Activated T-cell treated with anti-CD3 and anti-CD28 coated beads for 24 hours (primary cell): ENCODE measurements around the gene ITPKA.

ENCODE experiments used
- DNase-seq: peaks from one replicate; pipeline ENCODE4 v3.0.0-alpha.2; 2020; ENCODE audit warnings: low read depth

Gene ITPKA

DNA sequence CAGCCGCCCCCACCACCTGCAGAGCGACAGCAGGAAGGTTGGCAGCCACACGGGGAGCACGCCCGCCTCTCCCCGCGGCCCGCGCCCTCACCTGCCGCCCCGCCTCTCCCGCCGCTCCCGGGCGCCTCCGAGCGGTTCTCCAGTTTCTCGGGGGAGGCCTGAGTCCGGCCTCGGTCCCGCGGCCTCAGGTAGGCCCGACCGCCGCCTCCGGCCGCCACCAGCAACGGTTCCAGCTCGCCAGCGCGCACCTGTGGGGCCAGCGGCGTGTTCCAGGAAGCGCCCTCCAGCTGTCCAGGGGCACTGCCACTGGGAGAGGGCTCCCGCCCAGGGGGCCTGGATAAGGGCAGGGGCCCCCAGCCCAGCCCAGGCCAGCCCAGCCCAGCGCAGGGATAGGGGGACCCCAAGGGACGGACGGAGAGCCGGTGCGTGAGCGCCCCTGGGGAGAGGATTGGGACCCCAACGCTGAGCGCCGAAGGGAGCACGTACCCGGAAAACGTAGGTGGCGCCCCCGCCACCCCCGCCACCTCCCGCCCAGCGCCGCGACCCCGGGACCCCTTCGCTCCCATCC, 17.7 kb downstream of the ITPKA start:
- DNase-seq, result no peak

DNA sequence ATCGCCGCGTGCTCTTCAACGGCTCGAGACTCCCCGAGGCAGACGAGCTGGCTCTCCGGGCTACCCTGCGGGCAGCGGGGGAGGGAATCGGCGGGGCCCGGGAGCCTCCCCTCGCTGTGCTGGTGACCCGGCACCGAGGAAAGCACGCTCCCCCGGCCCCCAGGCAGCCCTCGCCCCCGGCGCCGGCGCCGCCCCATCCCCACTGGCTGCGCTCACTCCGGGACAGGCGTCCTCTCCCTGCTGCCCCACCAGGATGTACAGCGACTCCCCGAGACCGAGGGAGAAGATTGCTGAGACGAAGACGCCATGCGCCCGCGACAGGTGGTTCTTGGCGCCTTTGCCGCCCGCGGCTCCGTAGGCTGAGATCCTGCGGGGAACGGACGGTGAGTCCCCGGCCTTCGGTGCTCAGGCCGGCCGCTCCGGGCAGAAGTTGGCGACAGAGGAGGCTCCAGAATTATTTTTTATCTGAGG, 18.3 kb downstream of the ITPKA start:
- DNase-seq, result no peak

DNA sequence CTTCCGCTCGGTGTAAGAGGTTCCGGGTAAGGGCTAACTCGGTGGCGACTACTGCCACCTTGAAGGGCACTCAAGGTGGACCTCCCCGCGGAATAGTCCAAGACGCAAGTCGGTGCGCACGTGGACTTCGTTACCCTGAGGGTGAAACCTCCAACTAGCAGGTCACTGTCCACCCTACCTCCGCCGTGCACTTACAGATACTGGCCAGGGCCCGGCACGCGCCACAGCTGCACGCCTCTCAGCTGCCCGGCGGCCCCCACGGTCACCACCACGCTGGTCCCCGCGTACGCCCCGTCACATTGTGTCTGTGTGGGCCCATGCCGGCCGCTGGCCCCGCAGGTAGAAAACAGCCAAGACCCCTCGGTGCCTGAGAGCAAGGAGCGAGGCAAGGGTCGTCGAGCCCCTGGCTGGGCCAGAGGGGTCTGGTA, 18.9 kb downstream of the ITPKA start:
- no peak for DNase-seq

DNA sequence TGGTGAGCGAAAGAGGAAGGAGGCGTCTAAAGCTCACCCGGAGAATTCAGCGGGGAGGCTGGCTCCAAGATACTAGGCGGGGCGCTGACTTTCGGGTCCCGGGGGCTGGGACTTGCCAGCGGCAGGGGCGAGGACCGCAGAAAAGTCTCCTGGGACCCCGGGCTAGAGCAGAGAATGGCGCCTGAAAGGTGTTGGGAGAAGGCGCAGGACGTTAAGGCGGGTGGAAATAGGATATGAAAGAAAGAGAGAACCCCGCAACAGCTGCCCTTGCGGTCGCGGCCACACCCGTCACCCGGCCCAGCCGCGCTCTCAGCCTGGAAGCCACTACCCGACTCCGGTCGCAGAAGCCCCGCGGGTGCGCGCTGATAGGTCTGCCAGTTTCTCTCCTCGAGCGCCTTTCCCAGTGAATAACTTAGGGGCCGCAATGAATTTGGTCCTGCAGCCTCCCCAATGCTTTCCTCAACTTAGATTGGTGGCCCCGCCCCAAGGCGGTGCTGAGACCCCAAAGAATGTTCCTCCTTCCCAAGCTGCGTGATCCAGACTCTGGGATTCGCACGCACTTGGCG, 19.3 kb downstream of the ITPKA start:
- no peak for DNase-seq

DNA sequence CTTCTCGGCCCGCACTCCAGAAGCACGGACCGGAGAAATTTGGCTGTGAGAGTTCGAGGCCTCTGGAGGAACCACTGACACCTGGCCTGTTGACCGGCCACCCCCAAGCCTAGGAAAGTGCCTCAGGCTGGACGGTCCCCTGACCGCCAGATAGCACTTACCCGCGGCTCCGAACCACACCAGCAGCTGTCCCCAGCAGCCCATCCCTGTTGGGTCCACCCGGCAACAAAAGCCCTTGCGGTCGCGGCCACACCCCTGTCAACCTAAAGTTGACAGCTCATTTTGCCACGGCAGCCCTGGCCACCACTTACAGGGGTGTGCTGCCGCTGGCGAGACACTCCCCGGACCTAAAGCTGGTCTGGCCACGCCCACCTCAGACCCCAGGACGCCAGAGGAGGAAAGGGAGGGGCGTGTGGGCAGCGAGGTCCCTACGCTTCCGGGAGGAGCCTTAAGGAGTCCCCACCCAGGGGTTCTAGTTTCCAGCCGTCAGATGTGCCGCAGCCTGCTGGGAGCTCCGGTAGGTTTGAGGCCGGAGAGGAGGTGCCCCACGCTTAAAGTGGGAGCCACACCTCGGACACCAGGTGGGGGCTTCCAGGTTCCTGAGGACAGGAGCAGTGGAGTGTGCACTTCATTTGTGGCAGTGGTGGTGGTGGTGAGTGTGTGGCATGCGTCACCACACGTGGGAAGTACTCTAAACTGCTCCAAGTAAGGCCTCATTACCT, 20.0 kb downstream of the ITPKA start, which contains the start of gene LTK:
Gene LTK (minus strand): TSS at position 322 of the 722 bp plus-strand sequence. CDS start 118 bp downstream, at position 204.
- no peak for DNase-seq

DNA sequence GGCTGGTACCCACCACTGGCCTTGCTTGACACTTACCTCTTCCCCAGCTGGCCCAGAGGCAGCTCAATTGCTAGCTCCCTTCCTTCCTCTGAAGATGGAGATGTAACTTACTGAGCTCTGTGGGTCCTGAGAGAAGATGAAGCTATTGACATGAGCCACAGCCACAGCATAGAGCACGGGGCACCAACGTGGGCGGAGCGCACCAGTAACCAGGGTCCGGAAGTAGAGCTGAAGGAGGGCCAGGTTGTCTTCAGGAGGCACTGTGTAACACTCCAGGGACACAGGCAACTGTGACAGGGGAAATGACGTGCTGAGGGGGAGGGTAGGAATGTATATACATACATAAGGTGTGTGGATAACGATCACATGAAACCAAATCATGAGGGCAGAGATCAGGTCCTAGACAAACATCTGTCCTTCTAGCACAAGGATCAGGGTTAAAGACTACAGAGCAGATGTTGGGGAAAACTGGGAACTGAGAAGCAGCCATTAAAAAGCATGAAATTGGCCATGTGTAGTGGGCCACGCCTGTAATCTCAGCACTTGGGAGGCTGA, 24.3 kb downstream of the ITPKA start:
- no peak for DNase-seq

DNA sequence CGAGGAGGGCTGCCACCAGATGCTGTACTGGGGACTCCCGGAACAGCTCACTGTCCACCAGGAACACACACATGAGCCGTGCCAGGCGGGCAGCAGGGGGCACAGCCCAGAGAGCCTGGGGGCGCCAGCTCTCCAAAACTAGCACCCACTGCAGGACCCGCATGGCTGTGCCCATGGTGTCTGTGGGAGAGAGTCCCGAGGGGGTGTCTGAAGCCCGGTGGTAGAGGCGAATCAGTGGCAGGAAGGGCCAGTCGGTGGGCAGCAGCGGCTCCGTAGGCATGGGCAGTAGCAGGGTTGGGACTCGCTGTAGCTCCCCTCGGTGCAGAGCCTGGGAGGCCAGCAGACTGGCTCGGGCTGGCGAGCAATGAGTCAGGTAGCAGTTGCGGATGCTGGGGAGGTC, 27.0 kb downstream of the ITPKA start:
- DNase-seq, result no peak

DNA sequence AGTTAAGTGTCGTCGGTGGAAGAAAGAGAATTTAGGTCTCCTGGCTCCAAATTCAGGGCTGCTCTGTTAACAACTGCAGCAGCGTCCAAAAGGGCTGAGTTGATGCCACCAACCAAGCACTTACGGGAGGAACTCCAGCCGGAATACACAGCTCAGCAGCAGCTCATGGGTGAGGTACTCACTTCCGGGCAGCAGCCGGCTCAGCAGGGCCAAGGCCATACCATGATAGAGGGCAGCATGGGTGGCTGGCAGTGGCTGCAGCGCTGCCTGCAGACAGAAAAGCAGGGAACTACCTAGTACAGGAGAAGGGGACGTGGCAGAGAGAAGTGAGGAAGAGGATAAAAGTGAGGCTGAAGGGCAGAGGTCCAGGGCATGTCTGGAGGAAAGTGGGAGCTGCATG, 27.9 kb downstream of the ITPKA start:
- no peak for DNase-seq

DNA sequence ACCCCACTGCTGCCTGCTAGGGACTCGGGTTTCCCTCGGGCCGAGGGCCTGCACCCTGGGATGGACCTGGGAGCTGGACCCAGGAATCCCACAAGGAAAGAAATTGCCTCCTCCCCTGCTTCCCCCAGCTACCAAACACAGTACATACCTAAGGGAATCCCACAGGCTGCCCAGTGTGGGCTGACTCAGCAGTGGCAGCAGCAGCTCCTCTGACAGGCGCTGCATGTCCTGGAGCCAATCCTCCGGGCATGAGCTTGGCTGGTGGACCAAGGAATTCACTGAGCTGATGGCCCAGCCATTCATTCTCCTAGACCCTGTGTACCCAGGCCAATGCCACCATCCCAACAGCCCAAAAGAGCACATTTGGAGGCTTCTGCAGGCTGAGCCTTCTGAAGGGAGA, 29.4 kb downstream of the ITPKA start:
- DNase-seq, result no peak

DNA sequence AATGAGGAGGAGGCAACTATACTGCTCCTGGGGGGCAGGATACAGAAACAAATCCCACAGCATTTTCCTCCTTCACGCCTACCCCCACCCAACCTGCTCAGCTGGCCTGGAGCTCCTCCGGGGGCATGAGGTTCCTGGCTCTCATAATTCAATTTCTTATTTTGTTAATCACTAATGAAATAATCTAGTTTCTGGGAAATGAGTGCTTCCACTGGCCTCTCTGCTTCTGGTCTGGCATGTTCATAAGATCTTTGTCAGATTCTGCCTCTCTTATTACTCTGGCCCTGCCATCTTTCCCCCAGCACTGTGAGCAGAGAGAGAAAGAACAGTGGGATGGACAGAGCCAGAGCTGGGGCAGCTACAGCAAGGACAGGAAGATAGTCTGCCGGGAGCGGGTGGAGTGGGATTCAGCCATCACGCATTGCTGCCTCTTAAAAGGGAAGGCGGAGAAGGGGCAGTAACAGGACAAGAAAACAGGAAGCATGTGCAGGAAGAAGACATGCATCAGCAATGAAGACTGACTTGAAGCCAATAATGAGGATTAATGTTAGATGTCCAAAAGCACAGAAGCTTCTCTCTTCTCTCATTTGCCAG, 36.8 kb downstream of the ITPKA start:
- no peak for DNase-seq

DNA sequence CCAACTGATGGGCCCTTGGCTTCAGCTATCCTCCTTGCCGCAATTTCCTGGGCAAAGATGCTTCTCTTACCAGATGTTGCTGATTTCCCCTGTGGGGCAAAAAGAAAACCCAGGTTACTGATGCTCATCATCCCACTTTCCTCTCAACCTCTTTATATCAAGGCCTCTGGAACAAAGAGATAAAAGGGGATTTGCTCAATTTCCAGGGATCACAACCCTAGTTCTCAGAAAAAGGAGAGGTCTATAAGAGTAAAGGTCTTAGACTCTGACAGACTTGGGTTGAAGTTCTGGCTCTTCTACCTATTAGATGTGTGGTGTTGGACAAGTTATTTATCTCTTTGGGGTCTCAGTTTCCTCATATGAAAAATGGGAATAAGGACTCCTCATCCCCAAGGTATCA, 41.9 kb downstream of the ITPKA start:
- no peak for DNase-seq

DNA sequence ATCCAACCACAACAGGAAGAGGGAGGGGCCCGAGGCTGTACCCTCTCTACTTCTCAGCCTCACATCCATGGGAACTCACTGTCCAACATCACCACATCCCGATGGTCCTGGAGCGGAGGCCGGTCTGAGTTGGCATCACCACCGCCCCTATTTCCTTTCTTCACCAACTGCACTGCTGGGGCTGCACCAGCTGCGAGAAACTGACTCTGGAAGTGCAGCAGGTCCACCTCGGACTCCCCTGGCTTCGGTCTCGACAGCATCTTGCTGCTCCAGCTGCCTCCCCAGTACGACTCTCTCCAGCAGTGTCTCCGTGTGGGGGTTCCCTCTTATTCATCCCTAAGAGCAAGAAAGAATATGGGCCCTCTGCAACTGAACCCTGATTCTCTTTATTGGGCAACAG, 43.2 kb downstream of the ITPKA start:
- no peak for DNase-seq

DNA sequence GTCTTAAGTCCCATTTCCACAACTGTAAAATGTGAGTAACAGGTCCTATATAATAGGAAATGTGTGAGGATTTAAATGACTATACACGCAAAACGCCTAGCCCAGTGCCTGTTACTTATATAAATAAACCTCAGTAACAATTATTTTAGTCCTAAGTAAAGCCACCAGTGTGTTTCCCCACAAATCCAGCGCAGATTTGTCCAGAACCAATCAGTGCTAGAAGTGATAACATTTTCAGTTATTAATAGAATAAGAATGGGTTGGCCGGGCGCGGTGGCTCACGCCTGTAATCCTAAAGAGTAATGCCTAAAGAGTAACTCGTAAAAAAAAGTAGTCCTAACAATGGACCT, 49.8 kb downstream of the ITPKA start:
- DNase-seq, result no peak

DNA sequence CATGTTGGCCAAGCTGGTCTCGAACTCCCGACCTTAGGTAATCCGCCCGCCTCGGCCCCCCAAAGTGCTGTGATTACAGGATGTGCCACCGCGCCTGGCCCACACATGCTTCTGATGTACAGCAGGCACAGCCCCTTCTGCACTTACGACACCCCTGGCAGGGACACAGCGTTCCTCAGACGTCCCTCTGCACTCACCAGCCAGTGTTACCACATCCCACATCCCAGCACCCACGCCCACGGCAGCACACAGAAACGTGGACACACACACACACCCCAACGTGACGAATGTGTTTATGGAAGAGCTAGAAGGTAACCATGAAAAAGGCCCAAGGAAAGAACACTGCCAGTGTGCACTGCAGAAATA, 51.0 kb downstream of the ITPKA start:
- DNase-seq, result no peak

DNA sequence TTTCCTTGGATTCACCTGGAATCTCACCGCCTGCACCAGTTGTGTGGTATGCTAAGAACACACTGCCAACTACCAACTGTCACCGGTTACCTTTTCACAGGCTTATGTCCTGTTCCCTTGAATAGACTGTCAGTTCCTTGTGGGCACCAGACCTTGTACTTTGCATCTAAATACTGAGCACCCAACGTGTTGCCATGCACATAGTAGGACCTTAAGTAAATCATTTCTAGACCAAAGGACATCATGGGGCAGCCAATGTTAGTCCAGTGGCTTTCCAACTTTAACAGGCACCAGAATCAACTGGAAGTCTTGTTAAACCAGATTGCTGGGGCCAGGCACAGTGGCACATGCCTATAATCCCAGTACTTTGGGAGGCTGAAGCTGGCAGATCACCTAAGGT, 51.5 kb downstream of the ITPKA start:
- DNase-seq, result no peak

DNA sequence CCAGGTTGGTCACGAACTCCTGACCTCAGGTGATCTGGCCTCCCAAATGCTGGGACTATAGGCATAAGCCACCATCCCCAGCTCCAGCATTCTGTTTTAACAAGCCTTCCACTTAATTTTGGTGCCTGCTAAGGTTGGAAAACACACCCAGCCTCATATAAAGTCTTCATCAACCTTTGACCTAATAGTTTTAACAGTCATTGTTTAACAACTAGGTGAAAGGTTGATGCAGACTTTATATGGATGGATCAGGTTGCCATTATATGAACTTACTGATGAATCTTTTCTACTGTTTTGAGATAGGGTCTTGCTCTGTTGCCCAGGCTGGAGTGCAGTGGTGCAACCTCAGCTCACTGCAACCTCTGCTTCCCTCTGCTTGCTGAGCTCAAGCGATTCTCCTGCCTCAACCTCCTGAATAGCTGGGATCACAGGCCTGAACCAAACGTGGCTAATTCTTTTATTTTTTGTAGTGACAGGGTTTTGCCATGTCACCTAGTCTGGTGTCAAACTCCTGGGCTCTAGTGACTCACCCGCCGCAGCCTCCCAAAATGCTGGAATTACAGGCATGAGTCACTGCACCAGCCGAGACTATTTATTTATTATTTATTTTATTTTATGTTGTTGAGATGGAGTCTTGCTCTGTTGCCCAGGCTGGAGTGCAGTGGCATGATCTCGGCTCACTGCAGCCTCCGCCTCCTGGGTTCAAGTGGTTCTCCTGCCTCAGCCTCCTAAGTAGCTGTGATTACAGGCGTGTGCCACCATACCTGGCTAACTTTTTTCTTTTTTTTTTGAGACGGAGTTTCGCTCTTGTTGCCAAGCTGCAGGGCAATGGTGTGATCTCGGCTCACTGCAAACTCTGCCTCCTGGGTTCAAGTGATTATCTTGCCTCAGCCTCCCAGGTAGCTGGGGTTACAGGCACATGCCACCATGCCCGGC, 53.4 kb downstream of the ITPKA start:
- DNase-seq, result no peak

DNA sequence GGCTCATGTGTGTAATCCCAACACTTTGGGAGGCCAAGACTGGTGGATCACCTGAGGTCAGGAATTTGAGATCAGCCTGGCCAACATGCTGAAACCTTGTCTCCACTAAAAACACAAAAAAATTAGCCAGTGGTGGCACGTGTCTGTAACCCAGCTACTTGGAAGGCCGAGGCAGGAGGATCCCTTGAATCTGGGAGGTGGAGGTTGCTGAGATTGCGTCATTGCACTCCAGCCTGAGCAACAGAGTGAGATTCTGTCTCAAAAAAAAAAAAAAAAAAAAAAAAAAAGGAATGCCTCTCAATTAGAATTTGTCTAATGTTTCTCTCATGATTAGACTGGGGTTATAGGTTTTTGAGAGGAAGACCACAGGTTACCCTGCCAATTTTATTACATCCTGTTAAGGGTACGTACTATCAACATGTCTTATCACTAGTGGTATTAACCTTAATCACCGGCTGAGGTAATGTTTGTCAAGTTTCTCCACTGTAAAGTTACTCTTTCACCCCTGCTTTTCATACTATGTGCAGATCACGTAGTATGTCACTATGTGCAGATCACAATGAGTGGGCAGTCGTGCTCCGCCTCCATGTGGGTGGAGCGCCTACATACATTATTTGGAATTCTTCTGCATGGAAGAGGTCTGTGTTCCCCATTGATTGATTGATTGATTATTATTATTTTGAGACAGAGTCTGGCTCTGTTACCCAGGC, 56.5 kb downstream of the ITPKA start:
- DNase-seq, result no peak
